ENCODE results near the gene ATG16L1.

The ATG16L1 gene

DNA sequence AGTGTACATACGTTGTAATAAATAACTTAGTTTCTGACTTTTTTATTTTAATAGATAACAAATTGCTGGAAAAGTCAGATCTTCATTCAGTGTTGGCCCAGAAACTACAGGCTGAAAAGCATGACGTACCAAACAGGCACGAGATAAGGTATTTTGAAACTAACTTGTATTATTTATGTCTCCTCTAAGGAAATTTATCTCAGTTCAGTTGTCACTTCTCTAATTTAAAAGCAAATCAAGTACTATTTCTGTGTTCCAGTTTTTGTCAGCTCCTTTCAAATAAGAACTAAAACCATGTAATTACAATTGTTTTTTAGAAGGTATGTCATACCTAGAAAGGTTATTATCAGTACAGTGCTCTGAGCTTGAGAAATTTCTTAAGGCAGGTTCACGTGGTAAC lies 4.6 kb downstream of the ATG16L1 start:
- Histone ChIP-seq H3K27ac (no peak overlapping the region), H3K4me3 (no peak overlapping the region)
- no peak for DNase-seq (ENCODE audit: low spot score)

GRCh38 chr2:233258211-233258610 lies 6.7 kb downstream of the ATG16L1 start:
- DNase-seq (ENCODE audit: low spot score): no peak
- no peak for TF ChIP-seq CTCF (IDR thresholded peaks at IDR 0.05)
- Histone ChIP-seq H3K4me3 (no peak overlapping the region), H3K27ac (no peak overlapping the region)

More for the DNA sequence above, 4.6 kb downstream of the ATG16L1 start:
- TF ChIP-seq CTCF (IDR thresholded peaks at IDR 0.05): no peak

GRCh38 chr2:233259730-233260129 lies 8.3 kb downstream of the ATG16L1 start:
- no peak for TF ChIP-seq CTCF (IDR thresholded peaks at IDR 0.05)
- Histone ChIP-seq H3K27ac (no peak overlapping the region), H3K4me3 (no peak overlapping the region)
- no peak for DNase-seq (ENCODE audit: low spot score)

- Histone ChIP-seq H3K4me3 (no peak overlapping the region), H3K27ac (no peak overlapping the region)
- no peak for TF ChIP-seq CTCF (IDR thresholded peaks at IDR 0.05)
- no peak for DNase-seq (ENCODE audit: low spot score)
Observed at GRCh38 chr2:233260661-233261060, 9.2 kb downstream of the ATG16L1 start.

DNA sequence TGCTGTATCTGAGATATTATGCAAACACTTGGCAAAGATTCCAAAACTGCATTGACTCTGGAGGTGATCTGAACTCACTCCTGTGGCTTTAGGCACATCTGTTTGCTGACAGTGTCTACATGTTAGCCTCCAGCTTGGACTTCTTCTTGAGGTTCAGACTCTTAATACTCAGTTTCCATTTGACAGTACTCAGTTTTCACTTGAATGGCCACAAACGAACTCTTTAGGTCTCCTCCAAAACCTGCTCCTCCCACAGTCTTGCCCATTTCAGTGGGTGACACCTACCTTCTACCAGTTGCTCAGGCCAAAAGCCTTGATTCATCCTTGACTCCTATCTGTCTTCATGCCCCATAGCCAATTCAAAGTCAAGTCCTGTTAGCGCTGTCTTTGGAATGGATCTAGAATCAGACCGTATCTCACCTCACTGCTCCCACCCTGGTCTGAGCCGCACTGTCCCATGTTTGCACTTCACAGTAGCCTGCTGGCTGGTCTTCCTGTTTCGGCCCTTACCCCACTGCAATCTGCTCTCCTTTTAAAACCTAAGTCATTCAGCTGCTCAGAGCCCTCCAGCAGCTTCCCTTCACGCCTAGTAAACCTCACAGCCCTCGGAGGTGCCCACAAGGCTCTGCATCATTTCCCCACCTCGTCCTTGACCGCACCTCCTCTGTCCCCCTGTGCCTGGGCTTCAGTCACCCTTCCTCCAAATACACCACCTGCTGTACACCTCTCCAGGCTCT lies 10.5 kb downstream of the ATG16L1 start:
- no peak for TF ChIP-seq CTCF (IDR thresholded peaks at IDR 0.05)
- Histone ChIP-seq H3K27ac (no peak overlapping the region), H3K4me3 (no peak overlapping the region)
- DNase-seq (ENCODE audit: low spot score): no peak

DNA sequence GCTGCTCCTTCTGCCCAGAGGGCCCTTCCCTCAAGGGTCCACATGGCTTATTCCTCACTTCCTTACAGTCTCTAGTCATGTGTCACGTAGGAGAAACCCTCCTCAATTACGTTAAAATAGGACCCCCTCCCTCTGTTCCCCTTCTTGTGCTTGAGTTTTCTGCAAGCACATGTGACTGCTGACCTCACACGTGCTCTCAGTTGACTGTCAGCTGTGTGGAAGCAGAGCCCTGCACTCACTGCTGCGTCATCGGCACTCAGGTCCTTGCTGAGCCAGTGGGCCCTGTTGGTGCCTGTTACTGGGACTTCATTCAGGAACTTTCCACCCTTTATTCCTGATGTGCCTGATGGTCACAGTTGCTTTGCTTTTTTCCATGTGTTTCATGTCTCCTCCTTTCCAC lies 11.1 kb downstream of the ATG16L1 start:
- DNase-seq (ENCODE audit: low spot score): no peak
- no peak overlapping the region for H3K4me3 ChIP-seq
- no peak overlapping the region for H3K27ac ChIP-seq
- no peak for TF ChIP-seq CTCF (IDR thresholded peaks at IDR 0.05)

- DNase-seq (ENCODE audit: low spot score): no peak
- Histone ChIP-seq H3K4me3 (no peak overlapping the region), H3K27ac (no peak overlapping the region)
- no peak for TF ChIP-seq CTCF (IDR thresholded peaks at IDR 0.05)
Observed at GRCh38 chr2:233263045-233263570, 11.6 kb downstream of the ATG16L1 start.

Measured in coronary artery (tissue), 2 donors.